DMS53 treated with DMSO at 0.1 percent for 48 hours (cell line): ENCODE data around the gene SCN7A.
"Not testable (repeated sequence)": the region's sequence is repeated elsewhere in the genome, so short reads cannot be mapped to it uniquely, and the experiment has no call there.

ENCODE experiments used
- DNase-seq: peaks from one replicate; lab custom pipeline; 2025; ENCODE audit not compliant: unreplicated experiment; lab: John Stamatoyannopoulos, UW

Gene SCN7A

DNA sequence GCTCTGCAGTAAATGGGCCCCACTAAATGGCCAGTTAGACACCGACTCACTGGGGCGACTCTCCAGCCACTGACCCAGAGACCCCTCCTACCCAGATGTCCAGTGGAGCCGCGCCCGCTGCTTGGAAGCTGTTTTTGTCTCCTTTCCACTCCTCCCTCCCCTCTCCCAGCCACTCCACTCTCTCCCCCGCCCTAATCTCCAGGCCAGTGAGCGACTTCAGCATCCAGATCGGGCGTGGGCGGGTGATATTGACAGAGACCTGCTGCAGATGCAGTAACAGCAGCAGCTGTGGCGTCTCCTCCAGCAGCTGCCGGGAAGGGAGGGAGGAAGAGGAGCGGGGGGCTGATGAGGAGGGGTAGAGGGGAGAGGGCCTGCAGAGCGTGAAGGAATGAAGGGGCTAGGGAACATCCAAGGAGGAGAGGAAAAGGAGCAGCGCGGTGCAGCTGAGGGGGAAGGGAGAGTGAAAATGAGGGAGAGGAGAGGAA, at the start of gene SCN7A:
Gene SCN7A, minus strand, starts transcription at position 110 of the 485 bp plus-strand sequence. CDS start 16,553 bp downstream, outside the sequence.
- DNase-seq = peak; percentile 62

DNA sequence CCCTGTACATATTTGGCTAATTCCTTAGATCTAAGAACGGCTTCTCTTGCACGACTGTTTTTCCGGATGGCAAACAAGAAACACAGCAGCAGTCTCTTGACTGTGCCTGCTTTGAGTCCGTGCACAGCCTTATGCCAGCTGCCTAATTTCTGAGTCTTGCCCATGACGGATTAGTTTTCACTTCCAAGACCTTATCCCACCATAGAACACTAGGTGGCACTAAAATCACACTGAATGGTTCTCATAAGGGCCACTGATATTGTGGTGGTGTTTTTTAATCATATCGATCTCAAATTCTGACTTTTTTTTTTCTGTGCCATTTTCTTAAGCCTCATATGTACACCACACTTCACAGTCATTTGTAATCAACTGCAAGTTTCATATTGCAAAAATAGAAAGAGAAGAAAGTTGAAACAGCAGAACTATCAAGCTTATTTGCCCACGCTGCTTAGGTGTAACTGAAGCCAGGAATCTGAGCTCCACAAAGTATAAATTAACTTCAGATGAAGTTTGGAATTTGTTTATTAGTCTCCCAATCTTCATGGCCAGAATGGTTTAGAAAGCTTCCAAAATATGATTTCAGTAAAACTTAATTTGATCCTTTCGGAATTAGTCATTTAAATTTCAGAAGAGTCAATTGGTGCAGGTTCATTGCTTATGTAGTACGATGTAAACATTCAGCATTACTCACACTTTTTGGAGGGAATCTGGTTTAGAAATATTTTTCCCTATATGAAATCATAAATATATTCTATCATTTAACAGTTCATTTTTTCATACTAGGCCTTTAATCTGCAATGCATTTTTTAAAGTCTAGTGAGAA, 45.5 kb upstream of the SCN7A start:
- DNase-seq = peak; percentile 65

DNA sequence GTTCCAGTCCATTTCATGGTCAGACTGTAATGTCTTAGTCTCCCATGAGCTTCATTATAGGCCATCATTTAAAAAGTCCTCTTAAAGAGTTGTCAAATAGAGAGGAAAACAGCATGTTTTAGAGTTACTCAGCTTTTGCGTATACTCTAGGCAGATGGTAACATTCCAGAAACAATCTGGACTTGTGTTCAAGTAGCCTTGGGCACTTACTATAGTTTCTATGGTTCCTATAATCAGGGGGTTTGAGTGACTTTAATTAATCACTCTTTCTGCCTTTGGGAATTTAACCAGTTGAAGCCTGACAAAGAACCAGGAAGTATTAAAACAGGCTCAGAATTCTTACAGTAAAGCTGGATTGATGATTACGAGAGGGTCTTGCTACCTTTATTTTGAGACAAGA, 42.1 kb upstream of the SCN7A start:
- DNase-seq = no peak

DNA sequence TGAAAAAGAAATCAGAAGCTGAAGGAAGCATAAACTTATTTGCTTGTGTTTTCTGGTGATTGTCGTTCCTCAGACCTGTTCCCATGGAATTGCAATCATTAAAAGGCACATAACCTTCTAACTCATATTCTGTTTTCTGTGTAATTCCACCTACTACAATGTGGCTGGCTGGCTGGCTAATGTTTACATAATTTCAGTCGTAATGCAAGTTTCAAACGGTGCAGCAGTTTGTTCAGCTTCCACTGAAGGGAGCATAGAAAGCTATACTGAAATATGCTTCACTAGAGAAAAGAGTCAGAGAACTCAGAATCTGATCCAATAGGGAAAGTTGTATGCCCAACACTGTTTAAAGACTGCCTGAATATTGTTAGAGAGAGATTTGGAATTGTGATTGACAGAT, 27.1 kb upstream of the SCN7A start:
- no peak for DNase-seq

DNA sequence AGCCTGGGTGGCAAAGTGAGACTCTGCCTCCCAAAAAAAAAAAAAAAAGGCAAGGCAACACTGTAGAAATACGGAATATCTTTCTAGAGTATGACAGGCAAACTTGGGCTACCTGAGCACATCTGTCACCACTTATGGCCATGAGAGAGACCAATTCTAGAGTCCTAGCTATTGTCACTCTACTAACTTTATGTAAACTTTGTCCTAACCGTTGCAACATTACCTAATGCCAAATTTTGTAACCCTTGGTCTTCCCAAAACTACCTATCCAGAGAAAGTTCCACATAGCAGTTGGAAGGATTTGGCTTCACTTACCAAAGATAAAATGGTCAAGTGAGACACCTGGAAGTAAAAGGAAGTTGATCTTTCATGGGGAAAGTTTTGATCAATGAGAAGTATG, 26.6 kb upstream of the SCN7A start:
- no peak for DNase-seq

DNA sequence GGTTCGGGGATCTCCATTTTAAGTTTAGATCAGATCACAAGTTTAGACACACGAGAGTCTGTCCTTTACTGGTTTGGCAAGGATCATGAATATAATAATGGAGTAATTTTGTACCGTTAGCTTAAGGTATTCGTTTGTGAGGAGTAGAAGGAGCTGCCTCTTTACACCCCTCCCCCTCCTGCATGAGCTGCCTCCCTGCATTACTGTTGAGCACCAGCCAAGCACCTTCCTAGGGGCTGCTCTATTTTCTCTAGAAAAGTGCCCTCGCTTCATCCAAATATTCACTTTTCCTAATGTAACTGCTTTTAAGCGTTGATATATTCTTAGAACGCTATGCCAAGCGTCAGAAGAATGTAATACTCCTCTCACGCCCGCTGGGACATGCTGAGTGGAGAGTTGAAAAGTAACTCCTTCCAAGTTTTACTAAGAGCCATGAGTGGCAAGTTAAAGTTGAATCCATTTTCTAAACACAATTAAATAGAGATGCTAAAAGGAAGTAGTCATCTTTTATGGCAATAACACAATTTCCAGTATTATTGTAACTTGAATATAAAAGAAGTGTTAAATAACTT, 25.4 kb upstream of the SCN7A start:
- no peak for DNase-seq

DNA sequence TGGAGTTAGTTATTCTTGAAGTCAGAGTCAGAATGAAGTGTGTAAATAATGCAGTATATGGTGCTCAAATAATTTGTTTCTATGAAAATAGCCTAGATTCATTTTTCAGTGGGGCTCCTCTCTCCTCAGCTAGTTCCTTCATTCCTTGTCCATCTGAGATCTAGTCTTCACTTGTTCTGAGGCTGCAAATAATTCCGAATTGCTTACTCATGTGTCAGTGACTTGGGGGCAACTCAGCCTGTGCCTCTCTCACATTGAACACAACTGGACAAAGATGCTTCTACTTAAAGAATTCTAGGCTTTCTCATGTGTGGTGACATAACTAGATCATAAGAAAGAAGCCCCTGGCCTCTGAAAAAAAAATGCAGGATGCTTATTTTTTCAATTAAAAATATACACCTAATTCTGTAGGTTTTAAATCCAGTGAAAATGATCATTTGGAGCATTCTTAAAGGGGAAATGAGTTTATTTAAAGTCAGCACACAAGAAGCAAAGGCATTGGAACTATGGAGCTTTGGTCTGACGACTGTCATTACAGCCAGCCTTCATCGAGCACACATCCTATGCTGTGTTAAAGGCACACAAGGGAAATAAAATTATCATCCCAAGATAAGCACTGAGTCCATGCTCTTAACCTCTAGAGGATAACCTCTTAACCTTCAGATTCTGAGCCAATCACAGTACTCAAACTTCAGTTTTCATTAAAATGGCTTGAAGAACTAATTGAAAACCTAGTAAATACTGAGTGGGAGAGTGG, 24.8 kb upstream of the SCN7A start:
- no peak for DNase-seq

DNA sequence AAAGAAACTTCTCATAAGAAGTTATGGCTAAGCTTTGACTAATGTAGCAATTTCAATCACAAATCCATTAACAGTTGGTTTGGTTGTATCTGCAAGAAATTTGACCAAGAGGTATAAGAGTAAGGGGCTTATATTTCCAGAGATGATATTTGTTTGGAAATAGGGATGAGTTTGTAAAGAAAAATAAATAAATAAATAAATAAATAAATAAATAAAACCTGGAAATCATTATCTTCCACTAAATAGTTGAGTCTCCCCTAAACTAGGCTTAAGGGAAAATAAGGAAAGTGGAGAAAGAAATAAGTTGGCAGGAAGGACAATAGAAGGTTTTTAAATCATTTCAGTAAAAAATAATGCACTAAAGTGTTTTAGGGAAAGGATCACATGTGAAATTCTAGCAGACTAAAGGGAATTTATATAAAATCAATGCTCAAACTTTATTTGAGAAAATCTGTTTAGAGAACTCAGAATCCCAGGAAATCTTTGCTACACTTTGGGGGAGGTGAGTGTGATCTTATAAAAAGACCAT, 23.5 kb upstream of the SCN7A start:
- DNase-seq = no peak

DNA sequence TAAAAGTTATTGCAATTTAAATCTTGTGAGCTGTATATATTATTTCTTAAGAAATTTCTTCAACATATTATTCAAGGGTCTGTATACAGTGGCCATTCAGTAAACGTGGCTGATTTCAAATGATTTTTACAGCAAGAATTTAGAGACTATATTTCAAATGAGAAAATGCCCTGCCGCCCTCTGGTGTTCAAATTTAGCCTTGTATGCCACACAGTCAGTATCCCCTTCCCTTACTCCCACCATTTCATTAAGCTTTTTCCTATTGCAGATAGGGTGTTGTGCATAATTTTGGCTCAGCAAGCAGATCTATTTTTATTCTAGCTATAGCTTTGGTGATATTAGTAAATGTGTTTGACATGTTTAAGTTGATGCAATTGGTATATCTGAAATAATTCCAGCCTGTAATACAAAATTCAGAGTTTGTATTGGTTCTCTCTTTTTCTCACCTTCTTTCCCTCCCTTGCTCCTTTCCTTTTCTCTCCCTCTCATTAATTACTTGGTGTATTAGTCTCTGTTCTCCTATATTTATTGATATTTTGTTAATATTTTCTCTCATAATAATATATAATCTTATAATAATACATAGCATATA, 22.8 kb upstream of the SCN7A start:
- peak; percentile 65 for DNase-seq

DNA sequence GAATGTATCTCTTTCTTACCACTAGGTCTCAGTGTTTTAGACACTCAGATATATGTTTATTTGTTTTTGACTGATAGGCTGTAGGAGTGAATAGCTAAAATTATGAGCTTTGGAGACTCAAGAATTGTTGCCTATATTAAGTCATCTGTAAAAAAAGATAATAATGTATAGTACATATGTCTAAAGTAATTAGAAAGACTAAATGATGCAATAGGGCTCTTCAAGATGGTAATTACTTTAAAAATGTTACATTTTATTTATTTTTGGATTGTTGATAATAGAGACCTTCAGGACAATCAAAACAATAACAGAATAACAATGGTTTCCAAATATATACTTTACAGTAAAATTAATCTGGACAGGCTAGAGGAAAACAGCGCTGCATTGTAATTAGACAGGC, 19.9 kb upstream of the SCN7A start:
- DNase-seq = no peak

DNA sequence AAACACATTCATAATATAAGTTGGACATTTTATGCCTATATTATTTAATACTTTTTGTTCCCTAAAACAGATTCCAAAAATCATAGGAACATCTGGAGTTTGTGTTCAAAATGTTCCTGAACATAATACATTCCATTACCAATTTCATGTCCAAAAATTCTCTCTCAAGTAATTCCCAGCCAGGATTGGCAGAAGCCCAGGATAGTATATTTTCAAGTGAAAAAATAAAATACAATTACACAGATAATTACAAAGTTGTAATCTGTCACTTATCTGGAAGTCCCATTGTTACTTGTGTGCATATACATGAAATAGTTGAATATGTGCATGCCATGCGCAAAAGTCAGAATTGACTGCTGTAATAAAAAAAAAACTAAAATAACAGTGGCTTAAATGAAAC, 5.2 kb upstream of the SCN7A start:
- no peak for DNase-seq

DNA sequence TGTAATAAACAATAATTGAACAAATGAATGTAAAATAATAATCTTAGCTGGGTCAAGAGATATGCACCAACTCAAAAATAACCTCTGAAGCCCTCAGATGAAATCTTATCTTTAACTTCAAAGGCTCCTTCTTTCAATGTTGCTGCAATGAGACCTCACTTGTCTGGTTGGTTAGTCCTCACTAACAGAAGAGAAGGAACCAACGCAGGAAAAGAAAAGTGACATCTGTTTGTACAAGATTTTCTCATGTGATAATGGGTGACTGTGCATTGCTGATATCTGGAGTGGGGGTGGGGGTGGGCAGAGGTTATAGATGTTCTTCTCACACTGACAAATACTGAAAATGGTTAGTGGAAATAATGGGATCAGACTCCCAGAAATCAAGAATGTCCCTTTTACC, 2.6 kb downstream of the SCN7A start:
- no peak for DNase-seq

DNA sequence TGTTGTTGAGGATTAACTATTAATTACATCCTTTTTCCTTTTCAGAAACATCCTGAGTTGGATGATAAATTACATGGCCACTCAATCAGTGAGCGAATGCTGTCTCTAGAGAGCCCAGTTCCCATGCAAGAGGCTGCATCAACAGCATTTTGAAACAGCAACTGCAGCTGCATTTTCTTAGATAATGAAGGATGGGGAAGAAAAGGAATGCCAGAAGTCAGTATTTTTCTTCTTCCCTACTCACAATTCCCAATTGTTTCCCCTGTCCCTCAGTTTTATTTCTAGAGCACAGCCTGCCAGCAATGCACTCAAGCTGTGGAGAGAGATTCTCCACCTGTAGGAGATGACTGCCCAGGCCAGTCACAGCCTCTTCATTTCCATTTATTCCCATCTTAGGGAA, 6.9 kb downstream of the SCN7A start:
- no peak for DNase-seq

DNA sequence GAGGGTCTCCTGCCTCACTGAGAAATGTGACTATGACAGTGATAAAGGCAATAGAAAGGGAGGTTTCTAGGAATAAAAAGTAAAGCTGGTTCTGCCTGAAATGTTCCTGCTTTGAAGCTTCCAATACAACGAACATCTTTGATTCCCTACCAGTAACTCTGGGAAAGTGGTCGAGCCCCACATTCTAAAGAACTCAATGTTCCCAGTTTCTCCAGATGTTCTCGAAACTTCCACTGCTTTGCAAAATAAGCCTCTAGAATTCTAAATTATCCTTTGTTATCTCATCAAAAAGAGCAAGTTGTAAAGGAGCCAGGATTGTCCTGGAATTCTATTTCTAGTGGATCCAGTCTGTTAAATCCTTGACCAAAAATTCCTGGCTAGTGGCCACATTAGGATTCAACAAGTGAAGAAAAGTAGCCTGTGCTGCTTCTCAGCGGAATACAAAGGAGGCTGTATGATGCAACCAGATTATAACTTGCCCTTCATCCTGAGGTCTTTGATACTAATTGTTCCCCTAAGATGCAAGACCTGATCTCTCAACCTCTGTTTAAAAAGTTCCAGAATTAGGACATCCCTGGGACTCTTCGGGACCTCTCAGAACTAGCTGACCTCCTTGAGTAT, 8.4 kb downstream of the SCN7A start:
- no peak for DNase-seq

DNA sequence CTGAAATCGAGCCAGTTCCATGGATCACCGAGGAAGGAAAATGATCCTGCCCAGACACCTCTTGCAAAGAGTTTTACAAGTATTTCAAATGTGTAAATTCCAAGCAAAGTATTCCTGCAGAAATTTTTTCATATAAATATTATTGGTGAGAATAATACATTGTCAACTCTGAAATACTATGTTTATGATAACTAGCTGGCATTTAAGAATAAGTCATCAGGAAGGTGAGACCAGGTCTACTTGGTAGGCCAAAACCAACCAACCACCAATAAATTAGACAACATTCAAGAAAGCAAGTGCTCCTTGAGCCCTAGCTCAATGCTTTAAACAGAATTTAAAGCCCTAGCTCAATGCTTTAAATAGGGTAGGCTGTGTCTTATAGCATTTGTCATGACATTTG, 21.7 kb downstream of the SCN7A start:
- no peak for DNase-seq

DNA sequence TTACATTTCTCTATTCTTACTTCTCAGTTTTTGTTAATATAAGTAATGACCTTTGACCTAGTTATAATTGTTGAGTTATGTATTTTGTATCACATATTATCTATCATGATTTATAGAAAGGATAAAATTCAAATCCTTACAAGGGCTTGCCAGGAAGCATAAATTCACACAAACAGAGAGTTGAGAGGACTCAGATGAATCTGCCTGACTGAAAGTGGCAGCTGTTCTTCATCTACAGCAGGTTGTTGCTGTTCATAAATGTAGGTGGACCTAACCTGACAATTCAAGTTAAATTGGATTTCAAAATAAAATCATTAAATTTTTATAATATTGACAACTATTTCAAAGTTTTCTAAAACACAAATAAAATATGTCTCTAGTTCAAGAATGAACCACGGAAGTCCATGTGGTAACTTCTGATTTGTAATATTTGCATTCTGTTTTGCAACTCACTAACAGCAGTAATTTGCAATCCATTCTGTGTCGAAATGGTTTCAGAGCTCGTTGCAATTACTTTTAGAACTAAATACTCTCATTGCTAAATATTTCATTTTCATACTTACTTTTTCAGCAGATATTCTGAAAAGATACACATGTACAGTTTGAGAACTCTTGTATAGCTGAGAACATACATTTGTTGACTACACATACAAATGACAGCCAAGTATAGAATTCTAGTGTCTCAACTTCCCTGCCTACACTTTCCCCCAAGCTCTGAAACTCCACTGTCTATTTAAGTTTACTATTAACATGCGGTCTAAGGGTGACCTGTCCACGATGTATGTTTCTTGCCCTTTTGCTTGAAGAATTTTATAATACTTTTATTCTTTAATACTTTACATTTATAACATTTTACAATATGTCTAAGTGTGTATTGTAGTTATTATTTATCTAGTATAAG, 25.7 kb downstream of the SCN7A start:
- DNase-seq = no peak

DNA sequence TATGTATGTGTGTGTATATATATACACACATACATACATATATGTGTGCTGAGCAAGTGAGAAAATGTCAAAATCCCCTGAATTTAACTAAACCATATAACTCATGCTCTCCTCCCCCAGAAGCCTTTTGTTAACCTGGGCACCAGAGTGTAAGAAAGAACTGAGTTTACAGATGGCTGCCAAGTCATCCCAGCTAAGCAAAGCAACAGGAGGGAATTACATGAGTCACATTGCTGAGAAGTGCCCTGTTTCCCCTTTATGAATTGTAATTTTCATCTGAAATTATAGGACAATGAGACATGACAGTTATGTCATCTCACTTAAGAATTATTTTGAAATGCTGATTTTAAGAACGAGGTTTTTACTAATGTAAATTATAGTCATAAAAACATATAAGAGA, 29.9 kb downstream of the SCN7A start:
- DNase-seq = no peak

DNA sequence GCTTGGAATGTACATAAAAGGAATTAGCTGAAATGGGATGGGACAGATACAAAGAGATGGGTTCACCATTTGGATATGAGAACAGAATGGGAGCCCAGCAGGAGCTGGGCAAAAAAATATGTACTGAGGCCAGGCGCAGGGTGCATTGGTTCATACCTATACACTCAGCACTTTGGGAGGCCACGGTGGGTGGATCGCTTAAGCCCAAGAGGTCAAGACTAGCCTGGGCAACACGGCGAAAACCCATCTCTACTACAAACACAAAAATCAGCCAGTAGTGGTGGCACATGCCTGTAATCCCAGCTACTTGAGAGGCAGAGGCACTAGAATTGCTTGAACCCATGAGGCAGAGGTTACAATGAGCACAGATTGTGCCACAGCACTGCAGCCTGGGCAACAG, 30.4 kb downstream of the SCN7A start:
- no peak for DNase-seq

DNA sequence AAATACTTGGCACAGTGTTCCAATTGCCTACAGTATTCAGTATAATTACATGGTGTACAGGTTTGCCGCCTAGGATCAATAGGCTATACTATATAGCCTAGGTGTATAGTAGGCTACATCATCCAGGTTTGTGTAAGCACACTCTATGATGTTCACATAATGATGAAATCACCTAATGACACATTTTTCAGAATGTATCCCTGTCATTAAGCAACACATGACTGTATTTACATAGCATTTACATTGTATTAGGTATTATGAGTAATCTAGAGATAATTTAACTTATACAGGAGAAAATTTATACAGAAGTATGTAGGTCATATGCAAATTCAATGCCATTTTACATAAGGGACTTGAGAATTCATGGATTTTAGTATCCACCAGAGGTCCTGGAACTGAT, 35.4 kb downstream of the SCN7A start:
- no peak for DNase-seq

DNA sequence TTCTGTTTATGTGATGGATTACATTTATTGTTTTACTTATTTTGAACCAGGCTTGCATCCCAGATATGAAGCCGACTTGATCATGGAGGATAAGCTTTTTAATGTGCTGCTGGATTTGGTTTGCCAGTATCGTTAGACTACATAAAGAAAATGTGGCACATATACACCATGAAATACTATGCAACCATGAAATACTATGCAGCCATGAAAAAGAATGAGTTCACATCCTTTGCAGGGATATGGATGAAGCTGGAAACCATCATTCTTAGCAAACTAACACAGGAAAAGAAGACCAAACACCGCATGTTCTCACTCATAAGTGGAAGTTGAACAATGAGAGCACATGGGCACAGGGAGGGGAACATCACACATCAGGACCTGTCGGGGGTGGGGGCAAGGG, 38.2 kb downstream of the SCN7A start:
- DNase-seq = not testable (repeated sequence)
